H1 (cell line): ENCODE measurements around the gene GMEB2. TPM values are rescaled to one million over a fixed set of nuclear protein-coding genes. Genes with fewer than 3 reads are reported as not detected.
A peak's percentile ranks its signal among the peaks of the same experiment; 100 is the strongest.

Experiments used
- CTCF ChIA-PET: fragments of 300-600 bp; sonication (Branson Sonifier 250); formaldehyde crosslinking; loops from one replicate; lab custom pipeline; 2021; ENCODE audit not compliant: partially characterized antibody; lab: Charles Lee
- POLR2A ChIA-PET: fragments of 300-600 bp; sonication (Branson Sonifier 250); formaldehyde crosslinking; loops from one replicate; lab custom pipeline; 2021; ENCODE audit warnings: inconsistent platforms; ENCODE audit not compliant: partially characterized antibody; lab: Charles Lee
- DNase-seq, 2 experiments: peaks; one replicate each; pipeline versions ENCODE4 v3.0.0 to v3.0.0-alpha.2; 2010 to 2022; ENCODE audit warnings: low spot score in 2 of 2, low read depth in 1 of 2, mixed read lengths in 1 of 2
- FAIRE-seq: peaks from 2 replicates; lab custom pipeline; 2011; peaks lifted over from hg19 to GRCh38; lab: Jason Lieb, UNC
- H2AFZ ChIP-seq: 2 replicates; pipeline ENCODE4 v1.8.1; 2012; ENCODE audit warnings: low read length, inconsistent platforms
- H2AK5ac ChIP-seq: 2 replicates; pipeline ENCODE4 v1.6.1; 2013; ENCODE audit warnings: low read depth, low read length
- H2BK120ac ChIP-seq: replicated peaks from 2 replicates; pipeline ENCODE3; 2013; ENCODE audit warnings: low read depth, low read length, inconsistent platforms
- H2BK12ac ChIP-seq: 2 replicates; pipeline ENCODE4 v1.6.1; 2013; ENCODE audit warnings: low read depth, low read length
- H2BK15ac ChIP-seq: 2 replicates; pipeline ENCODE4 v1.6.1; 2013; ENCODE audit warnings: low read length
- H2BK20ac ChIP-seq: 2 replicates; pipeline ENCODE4 v1.6.1; 2013; ENCODE audit warnings: low read length
- H2BK5ac ChIP-seq: 2 replicates; pipeline ENCODE4 v1.6.1; 2013; ENCODE audit warnings: low read depth, low read length
- H3K14ac ChIP-seq: 2 replicates; pipeline ENCODE4 v1.6.1; 2013; ENCODE audit warnings: inconsistent platforms; ENCODE audit not compliant: insufficient read length
- H3K18ac ChIP-seq: 2 replicates; pipeline ENCODE4 v1.6.1; 2013; ENCODE audit warnings: low read length; ENCODE audit errors: extremely low read depth
- H3K23ac ChIP-seq: 2 replicates; pipeline ENCODE4 v1.6.1; 2013; ENCODE audit warnings: inconsistent platforms; ENCODE audit not compliant: insufficient read length
- H3K23me2 ChIP-seq: 2 replicates; pipeline ENCODE4 v1.6.1; 2013; ENCODE audit warnings: low read depth, low read length
- H3K27ac ChIP-seq: 2 replicates; pipeline ENCODE4 v1.6.1; 2011; ENCODE audit warnings: low read depth, low read length, inconsistent platforms
- H3K27me3 ChIP-seq, 4 experiments: replicated peaks in 1 of 4; 1 replicate in 1 of 4; 2 replicates in 3 of 4; pipeline versions ENCODE4 v1.6.1 to v1.8.1; 2011 to 2013; ENCODE audit warnings: low read length in 3 of 4, mild to moderate bottlenecking in 3 of 4, inconsistent platforms in 2 of 4, mixed read lengths in 2 of 4, moderate library complexity in 1 of 4; ENCODE audit not compliant: control insufficient read depth in 3 of 4, insufficient read depth in 3 of 4; ENCODE audit errors: extremely low read depth in 1 of 4
- H3K36me3 ChIP-seq, 4 experiments: 2 replicates each; pipeline versions ENCODE4 v1.6.1 to v1.8.1; 2011 to 2013; ENCODE audit warnings: mild to moderate bottlenecking in 4 of 4, low read length in 3 of 4, moderate library complexity in 2 of 4, control low read depth in 1 of 4, inconsistent platforms in 1 of 4; ENCODE audit not compliant: insufficient read depth in 4 of 4, control insufficient read depth in 2 of 4
- H3K4ac ChIP-seq: replicated peaks from 2 replicates; pipeline ENCODE3; 2013; ENCODE audit warnings: low read length, low read depth, mixed read lengths, inconsistent platforms; ENCODE audit not compliant: insufficient read length
- H3K4me1 ChIP-seq, 4 experiments: replicated peaks in 1 of 4; 1 replicate in 1 of 4; 2 replicates in 3 of 4; pipeline versions ENCODE4 v1.6.1 to v1.8.1; 2011 to 2013; ENCODE audit warnings: low read length in 3 of 4, inconsistent platforms in 2 of 4, mixed read lengths in 1 of 4; ENCODE audit not compliant: insufficient read depth in 4 of 4, control insufficient read depth in 3 of 4
- H3K4me2 ChIP-seq, 2 experiments: 2 replicates each; pipeline versions ENCODE4 v1.6.1 to v1.8.1; 2011 to 2013; ENCODE audit warnings: low read depth in 2 of 2, low read length in 2 of 2, control low read depth in 1 of 2, inconsistent platforms in 1 of 2, mild to moderate bottlenecking in 1 of 2; ENCODE audit not compliant: insufficient read depth in 1 of 2
- H3K4me3 ChIP-seq, 4 experiments: fragments of 200-600, 300-600 bp in 1 of 4; sonication (generic), shearing (Covaris generic), sonication (Bioruptor Twin) in 1 of 4; 2 replicates each; pipeline versions ENCODE4 v1.5.1 to v1.8.1; 2011 to 2016; ENCODE audit warnings: low read length in 4 of 4, low read depth in 3 of 4, control low read depth in 2 of 4, inconsistent platforms in 2 of 4, mild to moderate bottlenecking in 2 of 4, mixed read lengths in 1 of 4, moderate library complexity in 1 of 4; ENCODE audit not compliant: insufficient read depth in 2 of 4; ENCODE audit errors: extremely low read depth in 1 of 4
- H3K56ac ChIP-seq: replicated peaks from 2 replicates; pipeline ENCODE3; 2013; ENCODE audit warnings: low read depth, mild to moderate bottlenecking, mixed read lengths, low read length, inconsistent platforms; ENCODE audit not compliant: insufficient read length
- H3K79me1 ChIP-seq: 2 replicates; pipeline ENCODE4 v1.6.1; 2013; ENCODE audit warnings: low read depth, low read length, control low read depth
- H3K79me2 ChIP-seq, 2 experiments: 2 replicates each; pipeline versions ENCODE4 v1.6.1 to v1.8.1; 2012 to 2013; ENCODE audit warnings: low read length in 2 of 2, mild to moderate bottlenecking in 2 of 2, inconsistent platforms in 1 of 2; ENCODE audit not compliant: insufficient read depth in 2 of 2, control insufficient read depth in 1 of 2
- H3K9ac ChIP-seq, 4 experiments: replicated peaks in 1 of 4; 1 replicate in 1 of 4; 2 replicates in 3 of 4; pipeline versions ENCODE4 v1.6.1 to v1.8.1; 2011 to 2013; ENCODE audit warnings: low read depth in 3 of 4, low read length in 3 of 4, control low read depth in 2 of 4, mild to moderate bottlenecking in 2 of 4, moderate library complexity in 2 of 4, inconsistent platforms in 1 of 4; ENCODE audit errors: extremely low read depth in 1 of 4
- H3K9me3 ChIP-seq, 2 experiments: 2 replicates each; pipeline versions ENCODE4 v1.6.1 to v1.8.1; 2012 to 2013; ENCODE audit warnings: mild to moderate bottlenecking in 2 of 2, moderate library complexity in 2 of 2, control low read depth in 1 of 2, inconsistent platforms in 1 of 2, low read depth in 1 of 2, low read length in 1 of 2, mixed read lengths in 1 of 2; ENCODE audit not compliant: insufficient read depth in 2 of 2
- H4K20me1 ChIP-seq, 2 experiments: replicated peaks in 1 of 2; 2 replicates each; pipeline versions ENCODE3 to v1.8.1; 2011 to 2013; ENCODE audit warnings: inconsistent platforms in 2 of 2, low read length in 2 of 2, mild to moderate bottlenecking in 1 of 2; ENCODE audit not compliant: insufficient read depth in 2 of 2, control insufficient read depth in 1 of 2
- H4K5ac ChIP-seq: 2 replicates; pipeline ENCODE4 v1.6.1; 2013; ENCODE audit warnings: low read length, low read depth, mixed read lengths, inconsistent platforms; ENCODE audit not compliant: insufficient read length
- H4K8ac ChIP-seq: 2 replicates; pipeline ENCODE4 v1.8.0; 2013; ENCODE audit warnings: mild to moderate bottlenecking, moderate library complexity, low read length, inconsistent platforms; ENCODE audit not compliant: insufficient read depth; ENCODE audit errors: extremely low read depth
- H4K91ac ChIP-seq: replicated peaks from 2 replicates; pipeline ENCODE3; 2013; ENCODE audit warnings: low read length, mixed read lengths, inconsistent platforms; ENCODE audit not compliant: insufficient read length
- ASH2L ChIP-seq: fragments of 200-600, 300-600 bp; sonication (generic); IDR thresholded peaks from one replicate; pipeline ENCODE4 v1.7.1; 2017; ENCODE audit warnings: low read length
- CTBP2 ChIP-seq: IDR thresholded peaks from 2 replicates; pipeline ENCODE4 v1.7.0; 2011; ENCODE audit warnings: borderline replicate concordance, mild to moderate bottlenecking, moderate library complexity, mixed read lengths, low read length; ENCODE audit not compliant: insufficient read depth, insufficient read length
- EZH2 ChIP-seq: fragments of 200-600 bp; sonication (generic); IDR thresholded peaks from 2 replicates; pipeline ENCODE4 v1.7.1; 2012; ENCODE audit warnings: low read depth, mild to moderate bottlenecking, moderate library complexity, low read length, inconsistent platforms; ENCODE audit not compliant: severe bottlenecking
- HDAC2 ChIP-seq, 2 experiments: fragments of 300-600 bp in 1 of 2; sonication (generic) in 1 of 2; IDR thresholded peaks; 2 replicates each; pipeline ENCODE4 v1.6.1; 2011 to 2012; ENCODE audit warnings: low read depth in 2 of 2, low read length in 2 of 2, mild to moderate bottlenecking in 2 of 2, moderate library complexity in 2 of 2, borderline replicate concordance in 1 of 2, inconsistent platforms in 1 of 2
- MAX ChIP-seq: IDR thresholded peaks from 2 replicates; pipeline ENCODE4 v1.6.1; 2012; ENCODE audit warnings: inconsistent platforms
- POLR2AphosphoS5 ChIP-seq: IDR thresholded peaks from 2 replicates; pipeline ENCODE4 v1.6.1; 2011; ENCODE audit warnings: low read depth, low read length
- POU5F1 ChIP-seq: IDR thresholded peaks from 2 replicates; pipeline ENCODE4 v1.6.1; 2011; ENCODE audit warnings: low read depth, mild to moderate bottlenecking, low read length, moderate library complexity
- RFX5 ChIP-seq: IDR thresholded peaks from 2 replicates; pipeline ENCODE4 v1.6.1; 2011; ENCODE audit warnings: low read depth, low read length, improper control_type of control experiment, borderline replicate concordance
- SIN3A ChIP-seq, 2 experiments: IDR thresholded peaks in 1 of 2; conservative IDR thresholded peaks in 1 of 2; 2 replicates each; pipeline ENCODE4 v1.6.1; 2011 to 2012; ENCODE audit warnings: low read length in 2 of 2, improper control_type of control experiment in 1 of 2, low read depth in 1 of 2, mild to moderate bottlenecking in 1 of 2
- SIX5 ChIP-seq: IDR thresholded peaks from 2 replicates; pipeline ENCODE4 v1.6.1; 2011; ENCODE audit warnings: mild to moderate bottlenecking, low read depth, low read length
- SUZ12 ChIP-seq: fragments of 200-600 bp; sonication (generic); IDR thresholded peaks from 2 replicates; pipeline ENCODE4 v1.6.1; 2012; ENCODE audit warnings: mild to moderate bottlenecking, inconsistent platforms, low read length, moderate library complexity, mixed read lengths
- TCF12 ChIP-seq: IDR thresholded peaks from 2 replicates; pipeline ENCODE4 v1.6.1; 2011; ENCODE audit warnings: low read depth, mild to moderate bottlenecking, low read length
- WGBS, 2 experiments: shearing (Covaris generic) in 1 of 2; methylation state at CpG; one replicate each; pipeline versions ENCODE4 v1.1.6 to v1.1.7; 2013 to 2015; ENCODE audit warnings: low lambda C conversion rate in 2 of 2, mixed read lengths in 2 of 2, inconsistent platforms in 1 of 2, low coverage in 1 of 2, missing lambda C conversion rate in 1 of 2; ENCODE audit not compliant: insufficient replicate concordance in 2 of 2, insufficient coverage in 1 of 2, insufficient read length in 1 of 2; ENCODE audit errors: extremely low coverage in 1 of 2, missing lambda C conversion rate in 1 of 2; 5-methylcytosine and 5-hydroxymethylcytosine counted together
- polyA plus RNA-seq, 7 experiments: library from polyadenylated mRNA; depleted of rRNA in 3 of 7; stranded (reverse) in 5 of 7; unstranded in 2 of 7; fragments of >200 nt in 5 of 7; fragments of 200-250 nt in 2 of 7; gene quantifications; 1 replicate in 5 of 7; 2 replicates in 1 of 7; 4 replicates in 1 of 7; pipeline versions ENCODE4 v1.2.1 to v1.2.3, GENCODE V29; 2011 to 2013; ENCODE audit warnings: missing spikeins in 2 of 7, mixed read lengths in 2 of 7
- total RNA-seq: library from RNA; stranded (reverse); fragmentation: NEBNext Ultra II Directional; extraction: Animal tissue kit (Norgen Biotek cat#: 25700); gene quantifications from 2 replicates; pipeline ENCODE4 v1.2.1, GENCODE V29; 2021

The GMEB2 gene
- total and polyA plus RNA-seq, 2 of the 8 experiments (the other 6 are each of a cell fraction or from before 2014, with no cell fraction given): 12.9 to 14.2 TPM

- Histone ChIP-seq H4K91ac (no peak overlapping the region), H2BK5ac (peak overlapping the region; percentile 78; the same call in 1 of the 2 replicates), H3K14ac (no peak overlapping the region), H3K27ac (no peak overlapping the region), H4K8ac (no peak overlapping the region), H3K4me1 (peaks cover 0 to 30% (median 14%) of the 10 kb centered on the region in 4 experiments; a peak in 6 of 7 replicates), H2BK120ac (no peak overlapping the region), H3K36me3 (no peaks in the 10 kb centered on the region), H3K9ac (no peak overlapping the region), H3K23ac (no peak overlapping the region), H2AFZ (no peak overlapping the region), H3K4ac (no peak overlapping the region), H2AK5ac (no peak overlapping the region), H3K56ac (no peak overlapping the region), H3K79me2 (no peaks in the 10 kb centered on the region), H3K4me2 (no peak overlapping the region), H3K27me3 (no peaks in the 10 kb centered on the region), H3K23me2 (no peaks in the 10 kb centered on the region; the same call in 1 of the 2 replicates), H4K20me1 (no peaks in the 10 kb centered on the region), H3K79me1 (no peaks in the 10 kb centered on the region), H2BK15ac (no peak overlapping the region), H3K4me3 (no peak overlapping the region), H3K18ac (0 out of 2 replicates have a peak overlapping the region, but pooled peaks have one; percentile 71), H3K9me3 (no peaks in the 10 kb centered on the region), H4K5ac (no peak overlapping the region), H2BK20ac (no peak overlapping the region), H2BK12ac (0 out of 2 replicates have a peak overlapping the region, but pooled peaks have one; percentile 68)
- DNase-seq (no peak), FAIRE-seq (no peak)
- 65% methylated on average over 3 of the region's 25 CpGs; no CpG with 5 or more reads in 1 of the 2 experiments for WGBS, 2 experiments
- ChIA-PET CTCF (interaction anchor here (1.3 kb wide), 1 partner anchor 27 kb away, joined by 5 read pairs; no protein-coding TSS in a partner anchor), POLR2A (interaction anchor here (2.3 kb wide), 1 partner anchor 28 kb away, joined by 10 read pairs; the partner anchor contains the start of gene PPDPF)
- no peak for TF ChIP-seq ASH2L
- no peak for TF ChIP-seq SIN3A (conservative IDR thresholded peaks at IDR 0.05 in 1 of 2, IDR thresholded peaks at IDR 0.05 in 1 of 2; ENCODE audit: low read depth in 1 of 2, low read length in 2 of 2)
- no peak for TF ChIP-seq TCF12
- TF ChIP-seq POLR2AphosphoS5: no peak
- TF ChIP-seq HDAC2 (IDR thresholded peaks at IDR 0.05; ENCODE audit: borderline replicate concordance in 1 of 2, low read depth in 2 of 2, low read length in 2 of 2): no peak
- no peak for TF ChIP-seq RFX5
- TF ChIP-seq SUZ12: no peak
- no peak for TF ChIP-seq EZH2
- TF ChIP-seq CTBP2: no peak
- no peak for TF ChIP-seq POU5F1
- no peak for TF ChIP-seq MAX
- TF ChIP-seq SIX5: no peak
Observed at GRCh38 chr20:63549019-63549418, 77.9 kb downstream of the GMEB2 start.
